Measurements from ENCODE around the gene MCC.

MCC gene

DNA sequence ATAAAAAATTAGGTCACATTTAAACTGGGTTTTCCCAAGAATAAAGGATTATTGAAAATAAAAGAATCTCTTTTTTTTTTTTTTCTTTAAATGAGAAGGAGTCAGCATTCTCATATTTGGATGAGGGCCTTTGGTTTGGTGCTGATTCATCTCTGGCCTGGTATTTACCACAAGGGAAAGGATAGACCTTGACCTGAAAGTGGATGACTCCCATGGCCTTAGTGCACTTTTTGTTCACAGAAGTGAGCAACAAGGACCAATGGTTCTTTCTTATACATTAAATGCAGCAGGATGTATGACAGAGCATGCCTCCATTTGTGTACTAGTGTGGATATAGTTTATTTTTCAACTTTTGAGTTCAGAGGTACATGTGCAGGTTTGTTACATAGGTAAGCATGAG, 32.2 kb upstream of the MCC start:
- H3K27ac ChIP-seq: no peak overlapping the region
- TF ChIP-seq, protein P1, sequence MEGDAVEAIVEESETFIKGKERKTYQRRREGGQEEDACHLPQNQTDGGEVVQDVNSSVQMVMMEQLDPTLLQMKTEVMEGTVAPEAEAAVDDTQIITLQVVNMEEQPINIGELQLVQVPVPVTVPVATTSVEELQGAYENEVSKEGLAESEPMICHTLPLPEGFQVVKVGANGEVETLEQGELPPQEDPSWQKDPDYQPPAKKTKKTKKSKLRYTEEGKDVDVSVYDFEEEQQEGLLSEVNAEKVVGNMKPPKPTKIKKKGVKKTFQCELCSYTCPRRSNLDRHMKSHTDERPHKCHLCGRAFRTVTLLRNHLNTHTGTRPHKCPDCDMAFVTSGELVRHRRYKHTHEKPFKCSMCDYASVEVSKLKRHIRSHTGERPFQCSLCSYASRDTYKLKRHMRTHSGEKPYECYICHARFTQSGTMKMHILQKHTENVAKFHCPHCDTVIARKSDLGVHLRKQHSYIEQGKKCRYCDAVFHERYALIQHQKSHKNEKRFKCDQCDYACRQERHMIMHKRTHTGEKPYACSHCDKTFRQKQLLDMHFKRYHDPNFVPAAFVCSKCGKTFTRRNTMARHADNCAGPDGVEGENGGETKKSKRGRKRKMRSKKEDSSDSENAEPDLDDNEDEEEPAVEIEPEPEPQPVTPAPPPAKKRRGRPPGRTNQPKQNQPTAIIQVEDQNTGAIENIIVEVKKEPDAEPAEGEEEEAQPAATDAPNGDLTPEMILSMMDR (conservative IDR thresholded peaks at IDR 0.05): no peak

DNA sequence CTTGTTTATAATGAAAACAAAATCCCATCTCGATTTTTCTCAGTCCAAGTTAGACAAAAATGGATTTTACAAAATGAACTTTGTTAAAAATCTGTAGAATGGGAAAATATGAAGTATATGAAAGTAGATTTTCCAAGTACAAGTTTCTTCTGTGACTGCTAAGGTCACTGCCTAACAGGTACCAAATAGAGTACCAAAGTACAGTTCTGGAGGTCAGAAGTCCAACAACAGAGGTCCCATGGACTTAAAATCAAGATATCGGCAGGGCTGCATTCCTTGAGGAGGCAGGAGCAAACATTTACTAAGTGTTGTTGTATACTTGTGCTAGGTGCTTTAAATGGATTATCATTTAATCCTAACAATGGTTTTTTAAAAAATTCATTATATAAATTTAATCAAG, 31.2 kb upstream of the MCC start:
- TF ChIP-seq ZFX (IDR thresholded peaks at IDR 0.05): no peak
- TF ChIP-seq, protein P1 (conservative IDR thresholded peaks at IDR 0.05): no peak
- H3K27ac ChIP-seq: no peak overlapping the region

DNA sequence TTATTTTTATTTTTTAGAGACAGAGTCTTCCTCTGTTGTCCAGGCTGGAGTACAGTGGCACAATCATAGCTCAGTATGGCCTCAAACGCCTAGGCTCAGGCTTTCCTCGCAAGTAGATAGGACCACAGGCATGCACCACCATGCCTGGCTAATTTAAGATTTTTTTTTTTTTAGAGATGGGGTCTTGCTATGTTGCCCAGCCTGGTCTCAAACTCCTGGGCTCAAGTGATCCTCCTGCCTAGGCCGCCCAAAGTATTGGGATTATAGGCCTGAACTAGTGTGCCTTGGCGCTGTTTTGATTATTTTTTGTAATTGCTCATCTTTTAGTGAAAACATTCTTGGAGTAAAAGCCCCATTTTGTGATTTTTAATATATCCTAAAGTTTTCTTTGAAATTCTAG, 30.6 kb upstream of the MCC start:
- TF ChIP-seq ZFX (IDR thresholded peaks at IDR 0.05): no peak
- TF ChIP-seq, protein P1 (conservative IDR thresholded peaks at IDR 0.05): no peak
- no peak overlapping the region for H3K27ac ChIP-seq

GRCh38 chr5:113514289-113514635, 26.0 kb upstream of the MCC start:
- peak overlapping the region; percentile 75 for H3K27ac ChIP-seq
- TF ChIP-seq, protein P1 (conservative IDR thresholded peaks at IDR 0.05): no peak
- TF ChIP-seq ZFX (IDR thresholded peaks at IDR 0.05): no peak

GRCh38 chr5:113513384-113514288, 25.4 kb upstream of the MCC start, which contains the start of gene YTHDC2:
Gene YTHDC2 (plus strand): TSS chr5:113513694. CDS start chr5:113513896, 202 bp downstream.
- peak within 1 kb of the TSS; percentile 75 for H3K27ac ChIP-seq
- TF ChIP-seq, protein P1 (conservative IDR thresholded peaks at IDR 0.05): peak; percentile 79
- peak; percentile 91 for TF ChIP-seq ZFX (IDR thresholded peaks at IDR 0.05)

- TF ChIP-seq, protein P1 (conservative IDR thresholded peaks at IDR 0.05): no peak
- TF ChIP-seq ZFX (IDR thresholded peaks at IDR 0.05): no peak
- no peak overlapping the region for H3K27ac ChIP-seq
Measured at GRCh38 chr5:113512341-113512740, 24.1 kb upstream of the MCC start.

GRCh38 chr5:113510836-113511451, 22.7 kb upstream of the MCC start:
- no peak overlapping the region for H3K27ac ChIP-seq
- TF ChIP-seq, protein P1 (conservative IDR thresholded peaks at IDR 0.05): peak; percentile 82
- TF ChIP-seq ZFX (IDR thresholded peaks at IDR 0.05): no peak
